K562 (cell line): ENCODE data around the gene HCST. TPM values are rescaled to one million over a fixed set of nuclear protein-coding genes. Genes with fewer than 3 reads are reported as not detected.

Experiments used
- ATAC-seq: fragments of 200-7000 bp; cut with Tn5 transposase; 3 replicates; pipeline ENCODE4 v1.9.1; 2020; ENCODE audit warnings: moderate library complexity
- BruUV-seq: library from RNA; stranded (reverse); fragments of 400-500 nt; replicated peaks from 2 replicates; lab custom pipeline; 2021; lab: Mats Ljungman, UMichigan
- CTCF ChIA-PET: fragments of 300-600 bp; formaldehyde crosslinking; extraction: SDS; loops from one replicate; lab custom pipeline; 2021; ENCODE audit warnings: low intra/inter-chr PET ratio; lab: Yijun Ruan, JAX
- POLR2A ChIA-PET: fragments of 300-600, 350-650 bp; sonication (Branson Sonifier 250); formaldehyde crosslinking; extraction: SDS; loops from one replicate; lab custom pipeline; 2021; ENCODE audit warnings: antibody characterized with exemption, inconsistent platforms; lab: Yijun Ruan, JAX
- DNase-seq, 4 experiments: peaks; one replicate each; pipeline versions ENCODE4 v3.0.0 to v3.0.0-alpha.2; 2011 to 2018; ENCODE audit warnings: low spot score in 3 of 4, mixed read lengths in 3 of 4; ENCODE audit errors: extremely low read depth in 1 of 4
- FAIRE-seq: peaks from 2 replicates; lab custom pipeline; 2011; peaks lifted over from hg19 to GRCh38; lab: Jason Lieb, UNC
- H2AFZ ChIP-seq: 2 replicates; pipeline ENCODE4 v1.6.0; 2011; ENCODE audit warnings: low read depth, low read length, control low read depth, inconsistent platforms
- H3K27ac ChIP-seq: fragments of 200-600 bp; 3 replicates; pipeline ENCODE4 v1.8.0; 2011; ENCODE audit warnings: low read depth, mild to moderate bottlenecking, control low read depth, inconsistent platforms, low read length, moderate library complexity, mixed read lengths; ENCODE audit errors: extremely low read depth
- H3K27me3 ChIP-seq, 2 experiments: fragments of 300-600 bp in 1 of 2; 2 replicates in 1 of 2; 3 replicates in 1 of 2; pipeline versions ENCODE4 v1.6.0 to v1.8.0; 2011; ENCODE audit warnings: inconsistent platforms in 2 of 2, low read length in 2 of 2, mild to moderate bottlenecking in 1 of 2, mixed read lengths in 1 of 2, moderate library complexity in 1 of 2; ENCODE audit not compliant: control insufficient read depth in 2 of 2, insufficient read depth in 2 of 2
- H3K36me3 ChIP-seq: fragments of 300-600 bp; 3 replicates; pipeline ENCODE4 v1.8.0; 2011; ENCODE audit warnings: mild to moderate bottlenecking, low read length, inconsistent platforms; ENCODE audit not compliant: control insufficient read depth, insufficient read depth
- H3K4me1 ChIP-seq, 2 experiments: fragments of 200-600 bp in 1 of 2; replicated peaks in 1 of 2; 2 replicates in 1 of 2; 3 replicates in 1 of 2; pipeline versions ENCODE4 v1.5.1 to v1.8.0; 2011; ENCODE audit warnings: inconsistent platforms in 2 of 2, low read length in 2 of 2, mild to moderate bottlenecking in 1 of 2, mixed read lengths in 1 of 2, moderate library complexity in 1 of 2; ENCODE audit not compliant: control insufficient read depth in 2 of 2, insufficient read depth in 2 of 2
- H3K4me2 ChIP-seq: 2 replicates; pipeline ENCODE4 v1.6.1; 2011; ENCODE audit warnings: low read length, control low read depth, inconsistent platforms, mixed read lengths; ENCODE audit not compliant: insufficient read depth
- H3K4me3 ChIP-seq: fragments of 200-600 bp; sonication (generic), shearing (Covaris generic); 2 replicates; pipeline ENCODE4 v1.5.1; 2016; ENCODE audit warnings: control low read depth, inconsistent platforms
- H3K79me2 ChIP-seq: fragments of 200-600 bp; 3 replicates; pipeline ENCODE4 v1.8.0; 2011; ENCODE audit warnings: low read length, inconsistent platforms; ENCODE audit not compliant: control insufficient read depth, insufficient read depth
- H3K9ac ChIP-seq, 2 experiments: 2 replicates each; pipeline versions ENCODE4 v1.6.0 to v1.6.1; 2011; ENCODE audit warnings: low read depth in 2 of 2, low read length in 2 of 2, control low read depth in 1 of 2, inconsistent platforms in 1 of 2, mild to moderate bottlenecking in 1 of 2, mixed read lengths in 1 of 2; ENCODE audit not compliant: insufficient read depth in 1 of 2
- H3K9me1 ChIP-seq: one replicate; pipeline ENCODE4 v1.6.0; 2011; ENCODE audit warnings: inconsistent platforms, mild to moderate bottlenecking, low read length, moderate library complexity; ENCODE audit not compliant: control insufficient read depth, insufficient read depth
- H3K9me3 ChIP-seq: replicated peaks from 2 replicates; pipeline ENCODE4 v1.5.1; 2011; ENCODE audit warnings: low read depth, low read length, inconsistent platforms; ENCODE audit not compliant: control insufficient read depth, insufficient read depth
- H4K20me1 ChIP-seq: replicated peaks from 2 replicates; pipeline ENCODE4 v1.6.1; 2011; ENCODE audit warnings: low read length, inconsistent platforms, mixed read lengths; ENCODE audit not compliant: control insufficient read depth, insufficient read depth
- BDP1 ChIP-seq: IDR thresholded peaks from 3 replicates; pipeline ENCODE4 v1.6.1; 2011; ENCODE audit not compliant: insufficient read length, insufficient read depth
- CBFA2T3 ChIP-seq: fragments of 450-650 bp; IDR thresholded peaks from 2 replicates; pipeline ENCODE4 v1.6.1; 2017
- CCNT2 ChIP-seq: IDR thresholded peaks from 2 replicates; pipeline ENCODE4 v1.6.1; 2011; ENCODE audit warnings: borderline replicate concordance, low read depth, mild to moderate bottlenecking, moderate library complexity, mixed read lengths, low read length; ENCODE audit not compliant: insufficient read length; ENCODE audit errors: extremely low read depth
- CXXC5 ChIP-seq: fragments of 250-450 bp; sonication (Bioruptor Pico); IDR thresholded peaks from 2 replicates; pipeline ENCODE4 v1.8.0; 2022; ENCODE audit warnings: inconsistent platforms, mild to moderate bottlenecking, moderate library complexity
- GABPB2 ChIP-seq: fragments of 250-450 bp; sonication (Bioruptor Pico); conservative IDR thresholded peaks from 2 replicates; pipeline ENCODE4 v1.5.1; 2021; ENCODE audit warnings: mild to moderate bottlenecking
- HCFC1 ChIP-seq: IDR thresholded peaks from 2 replicates; pipeline ENCODE4 v1.6.1; 2012; ENCODE audit warnings: low read depth, low read length, improper control_type of control experiment
- HDAC1 ChIP-seq, 2 experiments: fragments of 450-650 bp; IDR thresholded peaks; 2 replicates each; pipeline ENCODE4 v1.6.1; 2016 to 2017; ENCODE audit warnings: inconsistent platforms in 1 of 2, mild to moderate bottlenecking in 1 of 2, moderate library complexity in 1 of 2
- HDGF ChIP-seq: fragments of 450-650 bp; IDR thresholded peaks from 2 replicates; pipeline ENCODE4 v1.6.1; 2016
- HIVEP1 ChIP-seq: fragments of 250-450 bp; sonication (Bioruptor Pico); IDR thresholded peaks from 2 replicates; pipeline ENCODE4 v1.4.0; 2020; ENCODE audit warnings: mild to moderate bottlenecking
- HNRNPUL1 ChIP-seq: fragments of 200-400 bp; formaldehyde crosslinking; IDR thresholded peaks from 2 replicates; pipeline ENCODE4 v1.6.1; 2017; ENCODE audit warnings: low read length
- MCM7 ChIP-seq, 2 experiments: fragments of 450-650 bp; IDR thresholded peaks; 2 replicates each; pipeline ENCODE4 v1.6.1; 2016 to 2018
- NELFE ChIP-seq: IDR thresholded peaks from 2 replicates; pipeline ENCODE4 v1.6.1; 2011; ENCODE audit warnings: mild to moderate bottlenecking; ENCODE audit not compliant: insufficient read depth, insufficient read length
- PCBP2 ChIP-seq: fragments of 200-400 bp; formaldehyde crosslinking; IDR thresholded peaks from 2 replicates; pipeline ENCODE4 v1.6.1; 2018; ENCODE audit warnings: low read length, low read depth, mild to moderate bottlenecking, moderate library complexity; ENCODE audit not compliant: poor library complexity, severe bottlenecking
- SNRNP70 ChIP-seq: fragments of 200-400 bp; formaldehyde crosslinking; optimal IDR thresholded peaks from 2 replicates; pipeline ENCODE3; 2017; ENCODE audit warnings: low read depth, low read length
- TEAD2 ChIP-seq: fragments of 450-650 bp; IDR thresholded peaks from 2 replicates; pipeline ENCODE4 v1.6.1; 2016; ENCODE audit warnings: missing genetic modification characterization, control low read depth, missing compliant biosample characterization
- ZBTB17 ChIP-seq: fragments of 450-650 bp; formaldehyde crosslinking; IDR thresholded peaks from 2 replicates; pipeline ENCODE4 v1.4.0; 2020; ENCODE audit warnings: mild to moderate bottlenecking
- ZNF124 ChIP-seq: sonication (generic); formaldehyde crosslinking; IDR thresholded peaks from 2 replicates; pipeline ENCODE4 v1.8.1; 2022; ENCODE audit warnings: missing genetic modification reagents
- ZNF197 ChIP-seq: fragments of 200-800 bp; sonication (Bioruptor generic); IDR thresholded peaks from 2 replicates; pipeline ENCODE4 v1.6.1; 2016; ENCODE audit warnings: low read depth, missing genetic modification characterization, missing compliant biosample characterization
- ZSCAN32 ChIP-seq: fragments of 450-650 bp; formaldehyde crosslinking; IDR thresholded peaks from 2 replicates; pipeline ENCODE4 v1.4.0; 2020; ENCODE audit warnings: mild to moderate bottlenecking, moderate library complexity
- WGBS: fragments of 100-300 bp; shearing (Covaris generic); methylation state at CpG from one replicate; pipeline ENCODE4 v1.1.6; 2016; ENCODE audit warnings: low coverage, mixed read lengths; ENCODE audit not compliant: insufficient coverage; ENCODE audit errors: missing lambda C conversion rate; 5-methylcytosine and 5-hydroxymethylcytosine counted together
- in situ Hi-C: fragments of 300-500 bp; cut with MboI; formaldehyde crosslinking; loops from 4 replicates; pipeline ENCODE4 v1.15.0; 2018; ENCODE audit warnings: inconsistent platforms, mixed read lengths
- intact Hi-C: fragments of 100-400 bp; cut with micrococcal nuclease; formaldehyde crosslinking; loops from 2 replicates; pipeline ENCODE4 v1.14.2; 2022
- polyA plus RNA-seq, 8 experiments: library from polyadenylated mRNA; depleted of rRNA in 4 of 8; stranded (reverse) in 5 of 8; unstranded in 3 of 8; fragments of >200 nt; fragmentation: Nextera tagmentation in 2 of 8; fragmentation: Illumina TruSeq in 1 of 8; extraction: Ambion mirVana in 2 of 8; extraction: Trizol in 1 of 8; gene quantifications; 2 replicates each; pipeline versions ENCODE4 v1.2.1 to v1.2.3, GENCODE V29; 2011 to 2014; ENCODE audit warnings: inconsistent platforms in 1 of 8, missing spikeins in 1 of 8
- total RNA-seq, 7 experiments: library from RNA; depleted of rRNA in 6 of 7; stranded (reverse); fragments of >200 nt in 6 of 7; fragmentation: Illumina TruSeq in 2 of 7; extraction: Trizol in 2 of 7; gene quantifications; 2 replicates each; pipeline versions ENCODE4 v1.2.1 to v1.2.3, GENCODE V29; 2011 to 2021; ENCODE audit warnings: low replicate concordance in 1 of 7
- TF ChIP-seq, protein P1 (sequence below): sonication (generic); formaldehyde crosslinking; IDR thresholded peaks from 2 replicates; pipeline ENCODE4 v1.9.0; 2022; ENCODE audit warnings: mild to moderate bottlenecking, missing genetic modification reagents
- TF ChIP-seq, protein P2 (sequence below): IDR thresholded peaks from 3 replicates; pipeline ENCODE4 v1.6.1; 2011; ENCODE audit warnings: borderline replicate concordance, mild to moderate bottlenecking; ENCODE audit not compliant: insufficient read length, insufficient read depth
- TF ChIP-seq, protein P3 (sequence below): fragments of 250-450 bp; sonication (Bioruptor Pico); IDR thresholded peaks from 2 replicates; pipeline ENCODE4 v1.9.0; 2021; ENCODE audit warnings: mild to moderate bottlenecking

Gene HCST
- total and polyA plus RNA-seq, 9 of the 15 experiments (the other 6 are each of a cell fraction or from before 2014, with no cell fraction given), result 0.29 to 1.9 (median 0.95) TPM; not detected in 2

DNA sequence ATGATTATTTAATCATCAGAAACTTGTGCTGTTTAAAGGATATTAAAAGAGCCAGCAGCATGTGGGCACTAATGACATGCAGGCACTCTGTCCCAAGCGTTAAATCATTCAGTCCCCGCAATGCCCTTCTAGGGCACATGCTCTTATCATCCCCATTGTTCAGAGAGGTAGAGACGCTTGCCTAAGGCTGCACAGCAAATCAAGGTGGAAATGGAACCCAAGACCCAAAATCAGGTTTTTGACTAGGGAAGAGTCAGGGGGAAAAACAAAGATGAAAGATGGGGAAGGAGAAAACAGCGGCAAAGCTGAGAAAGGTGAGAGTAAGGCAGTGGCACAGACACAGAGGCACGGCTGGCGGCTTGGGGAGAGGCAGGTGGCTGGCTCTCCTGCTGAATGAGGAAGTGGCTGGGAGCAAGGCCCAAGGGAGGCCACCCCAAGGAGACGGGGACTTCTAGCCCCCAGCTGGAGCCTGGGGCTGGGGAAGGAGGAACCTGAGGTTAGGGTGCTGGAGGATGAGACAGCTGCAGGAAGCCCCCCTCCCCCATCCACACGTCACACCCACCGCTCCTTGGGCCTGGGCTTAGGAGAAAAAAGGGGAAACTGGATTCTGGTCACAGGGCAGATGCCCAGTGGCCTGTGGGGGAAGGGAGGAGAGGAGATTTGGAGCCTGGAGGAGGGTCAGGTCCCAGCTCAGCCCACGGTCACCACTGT lies 6.8 kb downstream of the HCST start:
- H3K27ac ChIP-seq, result peak overlapping the region; percentile 57; the same call in 1 of the 3 replicates
- H3K9me1 ChIP-seq, result no peaks in the 10 kb centered on the region
- H3K4me1 ChIP-seq, result peaks cover 31 to 33% of the 10 kb centered on the region in 2 experiments
- peak overlapping the region; percentile 83 for H2AFZ ChIP-seq
- BruUV-seq, result no TSS peak
- peak; percentile 50 for ATAC-seq
- DNase-seq, result peak in 3 of 4 experiments; percentile 39 to 61 (median 59)
- no peak for FAIRE-seq
- H3K36me3 ChIP-seq, result no peaks in the 10 kb centered on the region
- in situ Hi-C loops (no loop called here), intact Hi-C loops (no loop called here)
- no peaks in the 10 kb centered on the region for H3K79me2 ChIP-seq
- POLR2A ChIA-PET, result interaction anchor here (0.7 to 0.8 kb wide), 2 partner anchors 81 to 383 kb away, joined by 3 to 4 read pairs; no protein-coding TSS in a partner anchor
- no peaks in the 10 kb centered on the region for H3K9me3 ChIP-seq
- no peaks in the 10 kb centered on the region for H4K20me1 ChIP-seq
- H3K27me3 ChIP-seq, result no peaks in the 10 kb centered on the region
- peak overlapping the region; percentile 11; the same call in 1 of the 2 replicates for H3K4me2 ChIP-seq
- WGBS, result 48% methylated on average over 9 of the region's 10 CpGs
- peak overlapping the region in 1 of 2 experiments; percentile 85; a peak in 2 of 4 replicates for H3K9ac ChIP-seq
- H3K4me3 ChIP-seq, result no peak overlapping the region
- CTCF ChIA-PET, result no interaction called here
- TF ChIP-seq CCNT2 (no peak), TEAD2 (no peak), CXXC5 (CRISPR knock-in tag) (no peak), CBFA2T3 (peak; percentile 21; the same call in 1 of the 2 replicates), ZNF124 (no peak), HCFC1 (peak; percentile 10; the same call in 1 of the 2 replicates), BDP1 (no peak), HNRNPUL1 (no peak), SNRNP70 (no peak), HIVEP1 (CRISPR knock-in tag) (no peak), ZNF197 (0 out of 2 replicates have a peak, but pooled peaks have one; percentile 42), NELFE (no peak), ZSCAN32 (CRISPR knock-in tag) (no peak), MCM7 (IDR thresholded peaks at IDR 0.05) (no peak), PCBP2 (no peak), ZBTB17 (CRISPR knock-in tag) (no peak), HDAC1 (IDR thresholded peaks at IDR 0.05) (peak in 1 of 2 experiments; percentile 60; a peak in 2 of 4 replicates), GABPB2 (CRISPR knock-in tag) (no peak), HDGF (peak; percentile 96; the same call in 1 of the 2 replicates)
- TF ChIP-seq, protein P1, sequence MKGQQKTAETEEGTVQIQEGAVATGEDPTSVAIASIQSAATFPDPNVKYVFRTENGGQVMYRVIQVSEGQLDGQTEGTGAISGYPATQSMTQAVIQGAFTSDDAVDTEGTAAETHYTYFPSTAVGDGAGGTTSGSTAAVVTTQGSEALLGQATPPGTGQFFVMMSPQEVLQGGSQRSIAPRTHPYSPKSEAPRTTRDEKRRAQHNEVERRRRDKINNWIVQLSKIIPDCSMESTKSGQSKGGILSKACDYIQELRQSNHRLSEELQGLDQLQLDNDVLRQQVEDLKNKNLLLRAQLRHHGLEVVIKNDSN (CRISPR knock-in tag), result 0 out of 2 replicates have a peak, but pooled peaks have one; percentile 35
- TF ChIP-seq, protein P2, sequence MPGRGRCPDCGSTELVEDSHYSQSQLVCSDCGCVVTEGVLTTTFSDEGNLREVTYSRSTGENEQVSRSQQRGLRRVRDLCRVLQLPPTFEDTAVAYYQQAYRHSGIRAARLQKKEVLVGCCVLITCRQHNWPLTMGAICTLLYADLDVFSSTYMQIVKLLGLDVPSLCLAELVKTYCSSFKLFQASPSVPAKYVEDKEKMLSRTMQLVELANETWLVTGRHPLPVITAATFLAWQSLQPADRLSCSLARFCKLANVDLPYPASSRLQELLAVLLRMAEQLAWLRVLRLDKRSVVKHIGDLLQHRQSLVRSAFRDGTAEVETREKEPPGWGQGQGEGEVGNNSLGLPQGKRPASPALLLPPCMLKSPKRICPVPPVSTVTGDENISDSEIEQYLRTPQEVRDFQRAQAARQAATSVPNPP, result no peak
- TF ChIP-seq, protein P3, sequence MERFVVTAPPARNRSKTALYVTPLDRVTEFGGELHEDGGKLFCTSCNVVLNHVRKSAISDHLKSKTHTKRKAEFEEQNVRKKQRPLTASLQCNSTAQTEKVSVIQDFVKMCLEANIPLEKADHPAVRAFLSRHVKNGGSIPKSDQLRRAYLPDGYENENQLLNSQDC (CRISPR knock-in tag), result no peak
